NCI-H510A (cell line): ENCODE results near the gene RBM18.
A peak's percentile ranks its signal among the peaks of the same experiment; 100 is the strongest.

Experiments
- DNase-seq: peaks from one replicate; lab custom pipeline; 2025; lab: John Stamatoyannopoulos, UW

RBM18 gene

GRCh38 chr9:122204055-122204454 lies 60.6 kb downstream of the RBM18 start:
- no peak for DNase-seq

DNA sequence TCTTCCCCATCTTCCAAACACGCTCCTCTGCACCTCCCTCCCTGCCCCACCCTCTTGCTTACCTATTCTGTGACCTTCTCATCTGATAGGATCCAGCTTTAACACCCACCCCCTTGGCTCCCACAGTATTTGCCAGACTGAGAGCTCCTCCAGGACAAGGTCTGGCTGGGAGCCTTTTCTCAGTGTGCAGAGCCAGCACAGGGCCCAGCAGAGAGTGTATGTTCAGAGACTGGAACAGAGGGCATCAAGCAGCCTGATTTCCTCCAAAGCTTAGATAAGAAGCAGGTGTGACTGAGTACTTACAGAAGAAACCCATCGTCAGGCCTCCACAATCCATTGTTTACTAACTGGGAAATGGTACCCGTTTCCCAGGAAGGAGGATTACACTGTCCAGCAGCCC lies 62.5 kb downstream of the RBM18 start:
- no peak for DNase-seq

DNA sequence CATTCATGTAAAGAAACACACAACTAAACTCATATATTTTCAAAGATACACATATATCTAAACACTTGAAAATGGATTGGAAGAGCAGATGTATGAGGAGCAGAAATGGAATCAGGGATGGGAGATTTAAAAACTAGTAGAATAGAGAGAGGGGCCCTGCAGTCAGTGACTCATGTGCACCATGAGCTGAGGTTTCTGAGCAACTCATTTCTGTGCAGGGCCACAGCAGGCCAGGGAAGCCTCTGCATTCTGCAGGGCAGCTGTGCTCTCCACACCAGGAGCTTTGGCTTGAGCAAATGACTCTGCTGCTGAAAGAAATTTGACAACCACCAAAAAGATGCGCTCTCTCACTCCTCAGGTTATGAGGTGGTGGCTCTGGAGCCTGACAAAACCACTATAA lies 63.0 kb downstream of the RBM18 start:
- no peak for DNase-seq

GRCh38 chr9:122200960-122201595 lies 63.6 kb downstream of the RBM18 start:
- DNase-seq = no peak

GRCh38 chr9:122197882-122198281 lies 66.8 kb downstream of the RBM18 start:
- no peak for DNase-seq

DNA sequence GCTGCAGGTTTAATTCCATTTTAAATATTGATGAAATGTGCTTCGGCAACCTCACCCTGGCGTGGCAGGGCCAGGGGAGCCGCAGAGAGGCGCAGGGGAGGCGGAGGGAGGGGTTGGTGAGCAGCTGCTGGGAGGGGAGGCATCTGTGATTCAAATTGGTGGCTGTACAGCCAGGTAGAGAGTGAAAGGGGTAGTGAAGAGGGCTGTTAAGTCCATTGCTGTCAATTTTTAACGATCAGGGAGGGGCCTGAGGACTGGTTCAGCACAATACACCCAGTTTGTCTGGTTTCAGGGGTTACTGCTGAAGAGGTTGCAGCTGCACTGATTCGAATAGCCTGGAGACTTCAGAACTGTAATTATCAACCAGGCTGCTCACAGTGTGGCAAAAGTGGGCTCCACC lies 67.2 kb downstream of the RBM18 start:
- peak; percentile 55 for DNase-seq

DNA sequence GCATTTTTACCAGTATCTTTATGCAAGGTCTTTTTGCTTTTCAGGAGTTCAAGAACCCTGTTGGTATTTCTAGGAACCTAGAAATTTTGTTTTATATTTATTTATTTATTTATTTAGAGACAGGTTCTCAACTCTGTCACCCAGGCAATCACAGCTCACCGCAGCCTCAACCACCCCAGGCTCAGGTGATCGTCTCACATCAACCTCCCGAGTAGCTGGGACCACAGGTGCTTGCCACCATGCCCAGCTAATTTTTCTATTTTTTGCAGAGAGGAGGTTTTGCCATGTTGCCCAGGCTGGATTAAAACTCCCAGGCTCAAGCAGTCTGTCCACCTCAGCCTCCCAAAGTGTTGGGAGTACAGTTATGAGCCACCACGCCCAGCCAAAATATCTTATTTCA lies 68.8 kb downstream of the RBM18 start:
- DNase-seq = no peak

GRCh38 chr9:122193651-122194050 lies 71.0 kb downstream of the RBM18 start:
- no peak for DNase-seq

GRCh38 chr9:122192914-122193525 lies 71.6 kb downstream of the RBM18 start:
- DNase-seq = no peak

DNA sequence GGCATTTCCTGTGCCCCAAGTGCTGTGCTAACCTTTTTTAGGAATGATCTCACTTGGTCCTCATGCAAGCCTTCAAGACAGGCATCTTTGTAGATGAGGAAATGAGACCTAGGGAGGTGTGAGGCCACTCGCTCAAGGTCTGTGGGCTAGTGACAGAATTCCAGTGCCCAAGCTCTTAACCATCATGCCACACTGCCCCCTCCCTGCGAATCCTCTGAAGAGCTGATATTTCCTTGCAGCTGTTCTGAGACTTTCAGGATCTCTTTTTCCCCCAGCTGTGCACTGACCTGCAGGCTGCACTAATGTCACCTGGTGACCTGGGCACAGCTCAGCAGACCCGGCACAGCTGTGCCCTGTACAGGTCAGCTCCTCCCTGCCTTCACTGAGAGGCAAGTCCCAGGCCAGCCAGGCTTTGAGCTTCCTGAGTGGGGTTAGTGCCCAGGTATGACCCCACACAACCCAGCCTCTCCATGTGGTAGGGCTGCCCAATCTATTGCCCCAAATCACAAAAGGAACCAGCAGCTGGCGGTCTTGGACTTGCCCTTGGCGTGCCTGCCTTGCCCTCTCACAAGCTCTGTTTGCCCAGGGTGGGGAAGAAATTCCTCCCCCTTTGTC lies 72.3 kb downstream of the RBM18 start:
- no peak for DNase-seq

DNA sequence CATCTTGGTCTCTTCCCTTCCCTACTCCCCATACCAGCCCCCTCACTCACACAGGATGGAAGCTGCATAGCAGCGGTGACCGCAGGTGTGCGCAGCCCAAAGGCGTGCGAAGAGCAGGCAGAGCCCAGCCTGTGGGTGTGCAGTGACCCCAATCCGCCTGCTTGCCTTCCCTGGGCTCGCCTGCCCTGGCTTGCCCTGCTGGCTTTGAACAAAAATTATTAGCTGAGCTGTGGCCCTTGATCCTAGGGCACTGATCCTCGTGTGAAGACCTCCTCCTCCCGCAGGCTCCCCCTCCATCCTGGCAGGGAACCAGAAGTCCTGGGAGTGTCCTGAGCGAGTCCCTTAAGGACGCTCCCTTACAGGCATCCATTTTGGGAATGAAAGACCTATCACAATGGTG lies 73.1 kb downstream of the RBM18 start:
- DNase-seq = no peak

- no peak for DNase-seq
Measured at GRCh38 chr9:122190597-122191381, 73.9 kb downstream of the RBM18 start.

DNA sequence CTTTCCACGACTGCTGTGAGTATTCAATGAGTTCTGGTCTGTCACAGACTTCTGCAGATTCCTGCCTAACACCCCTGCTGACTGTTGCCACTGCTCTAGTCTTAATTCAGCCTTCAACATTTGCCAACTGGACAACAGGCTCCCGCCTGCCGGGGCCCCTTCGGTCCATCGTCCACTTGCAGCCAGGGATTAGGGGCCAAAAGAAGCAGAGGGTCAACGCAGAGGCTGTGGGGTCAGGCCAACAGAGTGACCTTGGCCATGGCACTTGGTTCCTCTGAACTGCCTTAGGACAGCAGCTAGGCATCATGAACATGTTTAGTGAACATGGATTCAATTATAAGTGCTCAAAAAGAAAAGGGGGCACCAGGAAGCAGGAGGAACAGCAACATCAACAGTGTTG lies 76.3 kb downstream of the RBM18 start:
- DNase-seq = no peak
